Smooth muscle cell (in vitro differentiated cells): ENCODE results near the gene HIBCH. TPM values are rescaled to one million over a fixed set of nuclear protein-coding genes. Genes with fewer than 3 reads are reported as not detected.
"Not testable (repeated sequence)": the region's sequence is repeated elsewhere in the genome, so short reads cannot be mapped to it uniquely, and the experiment has no call there.

Experiments used
- DNase-seq: peaks from one replicate; lab custom pipeline; 2025; ENCODE audit not compliant: unreplicated experiment; lab: John Stamatoyannopoulos, UW
- H2AFZ ChIP-seq: fragments of 200-600 bp; sonication (generic); 2 replicates; pipeline ENCODE4 v1.6.0; 2016; ENCODE audit warnings: antibody characterized with exemption, low read depth, mild to moderate bottlenecking
- H3F3A ChIP-seq: fragments of 200-600 bp; sonication (generic); 2 replicates; pipeline ENCODE4 v1.6.0; 2017; ENCODE audit warnings: antibody characterized with exemption, low read depth
- H3K27ac ChIP-seq: fragments of 200-600 bp; sonication (generic); 2 replicates; pipeline ENCODE4 v1.5.1; 2016; ENCODE audit warnings: low read depth, mild to moderate bottlenecking
- H3K27me3 ChIP-seq: fragments of 200-600 bp; sonication (generic); 2 replicates; pipeline ENCODE4 v1.6.1; 2016; ENCODE audit warnings: low read depth, mild to moderate bottlenecking
- H3K36me3 ChIP-seq: fragments of 200-600 bp; sonication (generic); 2 replicates; pipeline ENCODE4 v1.5.1; 2016; ENCODE audit warnings: low read depth
- H3K4me1 ChIP-seq: fragments of 200-600 bp; sonication (generic); 2 replicates; pipeline ENCODE4 v1.5.1; 2016; ENCODE audit warnings: low read depth
- H3K4me2 ChIP-seq: fragments of 200-600 bp; sonication (generic); 2 replicates; pipeline ENCODE4 v1.6.0; 2016; ENCODE audit warnings: mild to moderate bottlenecking
- H3K4me3 ChIP-seq: fragments of 200-600 bp; sonication (generic); 2 replicates; pipeline ENCODE4 v1.5.1; 2016; ENCODE audit warnings: mild to moderate bottlenecking
- H3K79me2 ChIP-seq: fragments of 200-600 bp; sonication (generic); 2 replicates; pipeline ENCODE4 v1.6.0; 2016; ENCODE audit warnings: low read depth, mild to moderate bottlenecking
- H3K9ac ChIP-seq: fragments of 200-600 bp; sonication (generic); 2 replicates; pipeline ENCODE4 v1.6.0; 2016; ENCODE audit warnings: low read depth
- H3K9me3 ChIP-seq: fragments of 200-600 bp; sonication (generic); replicated peaks from 2 replicates; pipeline ENCODE4 v1.5.1; 2016; ENCODE audit warnings: low read depth
- H4K20me1 ChIP-seq: fragments of 200-600 bp; sonication (generic); 2 replicates; pipeline ENCODE4 v1.6.0; 2016; ENCODE audit warnings: low read depth
- CTCF ChIP-seq: fragments of 200-600 bp; sonication (generic); IDR thresholded peaks from 2 replicates; pipeline ENCODE4 v1.5.1; 2017; ENCODE audit warnings: borderline replicate concordance, mild to moderate bottlenecking, antibody characterized with exemption; ENCODE audit not compliant: insufficient read depth, poor library complexity, severe bottlenecking
- WGBS: methylation state at CpG from one replicate; pipeline ENCODE4 v1.1.7; 2016; ENCODE audit warnings: low lambda C conversion rate; 5-methylcytosine and 5-hydroxymethylcytosine counted together
- polyA plus RNA-seq: library from polyadenylated mRNA; unstranded; fragments of >200 nt; fragmentation: Nextera tagmentation; extraction: Ambion mirVana; gene quantifications from 2 replicates; pipeline ENCODE4 v1.2.1, GENCODE V29; 2016
- total RNA-seq: library from RNA; depleted of rRNA; stranded (reverse); fragments of >200 nt; gene quantifications from 2 replicates; pipeline ENCODE4 v1.2.3, GENCODE V29; 2014

Gene HIBCH
- total and polyA plus RNA-seq, 2 experiments from 2014 or later, result 16.6 to 18.1 TPM

- no peak for TF ChIP-seq CTCF
These were observed 69.2 kb downstream of the HIBCH start for GRCh38 chr2:190250421-190250820.

GRCh38 chr2:190235551-190236075, 84.0 kb downstream of the HIBCH start:
- H3K4me2 ChIP-seq, result no peak overlapping the region
- H3K9ac ChIP-seq, result no peak overlapping the region
- no peaks in the 10 kb centered on the region for H3F3A ChIP-seq
- no peaks in the 10 kb centered on the region for H3K4me1 ChIP-seq
- DNase-seq, result no peak
- no peaks in the 10 kb centered on the region for H3K9me3 ChIP-seq
- H4K20me1 ChIP-seq, result no peaks in the 10 kb centered on the region
- H2AFZ ChIP-seq, result no peak overlapping the region
- H3K27me3 ChIP-seq, result no peaks in the 10 kb centered on the region
- no peak overlapping the region for H3K27ac ChIP-seq
- TF ChIP-seq CTCF, result no peak
- H3K36me3 ChIP-seq, result no peaks in the 10 kb centered on the region
- WGBS, result 96% methylated on average over 2 of the region's 2 CpGs
- no peak overlapping the region for H3K4me3 ChIP-seq
- no peaks in the 10 kb centered on the region for H3K79me2 ChIP-seq

More at GRCh38 chr2:190250421-190250820, 69.2 kb downstream of the HIBCH start:
- Histone ChIP-seq H3K36me3 (peaks cover 5% of the 10 kb centered on the region), H3K4me1 (no peaks in the 10 kb centered on the region), H3K4me2 (no peak overlapping the region), H2AFZ (no peak overlapping the region), H3K9me3 (no peaks in the 10 kb centered on the region), H4K20me1 (no peaks in the 10 kb centered on the region), H3K79me2 (no peaks in the 10 kb centered on the region), H3K27ac (no peak overlapping the region), H3K27me3 (no peaks in the 10 kb centered on the region), H3K4me3 (no peak overlapping the region), H3K9ac (no peak overlapping the region), H3F3A (no peaks in the 10 kb centered on the region)
- no peak for DNase-seq
- 86% methylated on average over 2 of the region's 2 CpGs for WGBS

- no peaks in the 10 kb centered on the region for H3K79me2 ChIP-seq
- H2AFZ ChIP-seq, result no peak overlapping the region
- 96% methylated on average over 4 of the region's 4 CpGs for WGBS
- H3F3A ChIP-seq, result no peaks in the 10 kb centered on the region
- no peaks in the 10 kb centered on the region for H3K4me1 ChIP-seq
- no peaks in the 10 kb centered on the region for H4K20me1 ChIP-seq
- H3K4me2 ChIP-seq, result no peak overlapping the region
- no peak for TF ChIP-seq CTCF
- H3K27me3 ChIP-seq, result no peaks in the 10 kb centered on the region
- H3K9me3 ChIP-seq, result no peaks in the 10 kb centered on the region
- no peak overlapping the region for H3K9ac ChIP-seq
- H3K27ac ChIP-seq, result no peak overlapping the region
- H3K4me3 ChIP-seq, result no peak overlapping the region
- DNase-seq, result no peak
- no peaks in the 10 kb centered on the region for H3K36me3 ChIP-seq
These were observed 84.5 kb downstream of the HIBCH start for GRCh38 chr2:190235101-190235500.

GRCh38 chr2:190223989-190224388, 95.6 kb downstream of the HIBCH start:
- WGBS, result 98% methylated on average over 12 of the region's 12 CpGs
- not testable (repeated sequence) for H3K4me2 ChIP-seq, H3K27ac ChIP-seq, H4K20me1 ChIP-seq, H3K36me3 ChIP-seq, H3K9ac ChIP-seq, H3K27me3 ChIP-seq, DNase-seq, H3K79me2 ChIP-seq, H2AFZ ChIP-seq, H3F3A ChIP-seq, H3K9me3 ChIP-seq, H3K4me1 ChIP-seq, H3K4me3 ChIP-seq

GRCh38 chr2:190222745-190223144, 96.9 kb downstream of the HIBCH start:
- not testable (repeated sequence) for H2AFZ ChIP-seq, H3K9me3 ChIP-seq, H4K20me1 ChIP-seq, H3K36me3 ChIP-seq, H3K4me3 ChIP-seq, H3K79me2 ChIP-seq, H3K27ac ChIP-seq, H3K4me2 ChIP-seq, H3K9ac ChIP-seq, H3K4me1 ChIP-seq, DNase-seq, H3K27me3 ChIP-seq, H3F3A ChIP-seq
- WGBS, result 98% methylated on average over 2 of the region's 2 CpGs
